OCI-LY7 (cell line): ENCODE data around the gene ZNF22. TPM values are rescaled to one million over a fixed set of nuclear protein-coding genes. Genes with fewer than 3 reads are reported as not detected.

ENCODE experiments used
- BruUV-seq: library from RNA; stranded (reverse); fragments of 400-500 nt; replicated peaks from 2 replicates; lab custom pipeline; 2021; lab: Mats Ljungman, UMichigan
- CTCF ChIA-PET: fragments of 300-600 bp; sonication (Branson Sonifier 250); formaldehyde crosslinking; loops from one replicate; lab custom pipeline; 2022; ENCODE audit warnings: antibody characterized with exemption; ENCODE audit not compliant: unreplicated experiment; lab: Charles Lee
- POLR2A ChIA-PET: fragments of 300-600 bp; sonication (Branson Sonifier 250); formaldehyde crosslinking; loops from one replicate; lab custom pipeline; 2022; ENCODE audit warnings: antibody characterized with exemption; lab: Charles Lee
- DNase-seq: peaks from one replicate; pipeline ENCODE4 v3.0.0-alpha.2; 2015; ENCODE audit warnings: low spot score
- H2AFZ ChIP-seq: fragments of 200-600 bp; sonication (generic), shearing (Covaris generic); 2 replicates; pipeline ENCODE4 v1.6.1; 2014; ENCODE audit warnings: mild to moderate bottlenecking, antibody characterized with exemption, low read length, moderate library complexity
- H3K27ac ChIP-seq: fragments of 200-600 bp; sonication (generic); 2 replicates; pipeline ENCODE4 v1.5.1; 2014; ENCODE audit warnings: mixed run types, low read depth, mild to moderate bottlenecking, moderate library complexity, low read length, inconsistent platforms; ENCODE audit not compliant: poor library complexity, severe bottlenecking
- H3K36me3 ChIP-seq: fragments of 200-600 bp; sonication (generic); 2 replicates; pipeline ENCODE4 v1.6.1; 2014; ENCODE audit warnings: mild to moderate bottlenecking, antibody characterized with exemption, low read length, moderate library complexity, mixed read lengths; ENCODE audit not compliant: insufficient read depth
- H3K4me1 ChIP-seq: fragments of 200-600 bp; sonication (generic); 2 replicates; pipeline ENCODE4 v1.5.1; 2014; ENCODE audit warnings: mild to moderate bottlenecking, low read length; ENCODE audit not compliant: insufficient read depth, poor library complexity, severe bottlenecking
- H3K4me2 ChIP-seq: fragments of 200-600 bp; sonication (generic); 2 replicates; pipeline ENCODE4 v1.6.1; 2014; ENCODE audit warnings: mild to moderate bottlenecking, low read length
- H3K4me3 ChIP-seq: fragments of 200-600 bp; sonication (generic); 2 replicates; pipeline ENCODE4 v1.5.1; 2014; ENCODE audit warnings: mild to moderate bottlenecking, low read depth, low read length; ENCODE audit not compliant: poor library complexity, severe bottlenecking
- H3K79me2 ChIP-seq: fragments of 200-600 bp; sonication (generic); 2 replicates; pipeline ENCODE4 v1.6.1; 2016; ENCODE audit warnings: low read depth, mild to moderate bottlenecking, low read length, moderate library complexity, mixed read lengths; ENCODE audit not compliant: insufficient read depth
- H3K9me2 ChIP-seq: fragments of 200-600 bp; sonication (generic); 2 replicates; pipeline ENCODE4 v1.6.1; 2016; ENCODE audit warnings: mild to moderate bottlenecking, low read length, mixed read lengths; ENCODE audit not compliant: insufficient read depth
- H3K9me3 ChIP-seq: fragments of 200-600 bp; sonication (generic); 2 replicates; pipeline ENCODE4 v1.6.1; 2014; ENCODE audit warnings: mild to moderate bottlenecking, mixed run types, low read length, mixed read lengths
- H4K20me1 ChIP-seq: fragments of 200-600 bp; sonication (generic); 2 replicates; pipeline ENCODE4 v1.6.1; 2014; ENCODE audit warnings: mild to moderate bottlenecking, antibody characterized with exemption, low read length, moderate library complexity, mixed read lengths; ENCODE audit not compliant: insufficient read depth
- EZH2phosphoT487 ChIP-seq: fragments of 200-600 bp; sonication (generic); IDR thresholded peaks from 2 replicates; pipeline ENCODE4 v1.6.1; 2018; ENCODE audit warnings: low read depth, borderline replicate concordance, mild to moderate bottlenecking, mixed run types, antibody characterized with exemption, low read length, moderate library complexity, mixed read lengths
- intact Hi-C: fragments of 100-400 bp; cut with micrococcal nuclease; formaldehyde crosslinking; loops from one replicate; pipeline ENCODE4 v1.10.0; 2022; ENCODE audit not compliant: unreplicated experiment
- total RNA-seq, 2 experiments: library from RNA; depleted of rRNA in 1 of 2; stranded (reverse); fragments of >200 nt in 1 of 2; shearing (Covaris generic) in 1 of 2; gene quantifications; 2 replicates each; pipeline ENCODE4 v1.2.3, GENCODE V29; 2014 to 2022
- TF ChIP-seq, protein P1 (sequence below): fragments of 200-600 bp; sonication (generic); conservative IDR thresholded peaks from 2 replicates; pipeline ENCODE4 v1.5.1; 2014; ENCODE audit warnings: mild to moderate bottlenecking, antibody characterized with exemption, low read length, moderate library complexity, mixed read lengths

ZNF22 gene
- total RNA-seq, 2 experiments from 2014 or later, result 33.3 to 46.6 TPM

DNA sequence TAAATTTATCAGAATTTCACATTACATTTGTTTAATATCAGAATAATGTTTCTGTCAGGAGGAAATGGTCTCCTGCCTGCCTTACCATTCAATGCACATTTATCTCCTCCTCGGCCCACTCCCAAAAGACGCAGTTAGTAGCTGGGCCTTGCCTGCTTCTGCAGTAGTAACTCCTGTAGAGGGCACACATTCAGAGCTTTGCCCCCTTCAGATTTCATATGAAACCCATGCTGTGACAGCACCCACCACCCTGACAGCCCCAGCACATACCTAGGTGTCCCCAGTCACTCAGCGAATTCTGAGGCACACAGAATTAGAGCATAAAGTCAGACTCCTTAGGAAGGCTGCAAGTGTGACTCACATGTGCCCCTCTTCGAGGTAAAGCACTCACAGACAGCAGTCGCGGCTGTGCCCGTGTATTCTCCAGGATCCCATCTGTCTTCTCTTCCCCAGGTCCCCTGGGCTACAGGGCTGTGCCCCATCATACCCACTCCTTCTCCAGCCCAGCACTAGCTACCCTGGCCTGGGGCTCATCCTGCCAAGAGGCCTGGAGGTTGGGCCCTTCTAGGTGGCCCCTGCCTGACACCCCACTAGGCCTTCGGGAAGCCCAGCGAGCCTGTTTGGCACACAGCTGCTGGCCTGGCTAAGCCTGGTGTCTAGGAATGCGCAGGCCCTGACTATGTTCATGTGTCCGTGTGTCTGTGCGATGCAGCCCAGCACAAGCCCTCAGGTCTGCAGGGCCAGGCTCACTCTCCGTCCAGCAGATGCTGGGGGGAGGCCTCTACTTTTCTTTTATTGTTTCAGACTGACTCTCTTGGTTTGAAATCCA lies 17.4 kb upstream of the ZNF22 start:
- Histone ChIP-seq H2AFZ (no peak overlapping the region), H3K36me3 (no peaks in the 10 kb centered on the region), H3K4me2 (no peak overlapping the region), H3K79me2 (no peaks in the 10 kb centered on the region), H3K9me2 (no peaks in the 10 kb centered on the region), H3K9me3 (no peaks in the 10 kb centered on the region), H4K20me1 (no peaks in the 10 kb centered on the region), H3K27ac (no peak overlapping the region), H3K4me1 (no peaks in the 10 kb centered on the region), H3K4me3 (no peak overlapping the region)
- CTCF ChIA-PET, result no interaction called here
- no peak for TF ChIP-seq EZH2phosphoT487
- TF ChIP-seq, protein P1, sequence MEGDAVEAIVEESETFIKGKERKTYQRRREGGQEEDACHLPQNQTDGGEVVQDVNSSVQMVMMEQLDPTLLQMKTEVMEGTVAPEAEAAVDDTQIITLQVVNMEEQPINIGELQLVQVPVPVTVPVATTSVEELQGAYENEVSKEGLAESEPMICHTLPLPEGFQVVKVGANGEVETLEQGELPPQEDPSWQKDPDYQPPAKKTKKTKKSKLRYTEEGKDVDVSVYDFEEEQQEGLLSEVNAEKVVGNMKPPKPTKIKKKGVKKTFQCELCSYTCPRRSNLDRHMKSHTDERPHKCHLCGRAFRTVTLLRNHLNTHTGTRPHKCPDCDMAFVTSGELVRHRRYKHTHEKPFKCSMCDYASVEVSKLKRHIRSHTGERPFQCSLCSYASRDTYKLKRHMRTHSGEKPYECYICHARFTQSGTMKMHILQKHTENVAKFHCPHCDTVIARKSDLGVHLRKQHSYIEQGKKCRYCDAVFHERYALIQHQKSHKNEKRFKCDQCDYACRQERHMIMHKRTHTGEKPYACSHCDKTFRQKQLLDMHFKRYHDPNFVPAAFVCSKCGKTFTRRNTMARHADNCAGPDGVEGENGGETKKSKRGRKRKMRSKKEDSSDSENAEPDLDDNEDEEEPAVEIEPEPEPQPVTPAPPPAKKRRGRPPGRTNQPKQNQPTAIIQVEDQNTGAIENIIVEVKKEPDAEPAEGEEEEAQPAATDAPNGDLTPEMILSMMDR, result no peak
- DNase-seq, result no peak
- POLR2A ChIA-PET, result no interaction called here
- intact Hi-C loops, result no loop called here
- no TSS peak for BruUV-seq

- intact Hi-C loops, result no loop called here
- CTCF ChIA-PET, result no interaction called here
- no peak overlapping the region for H3K27ac ChIP-seq
Measured at GRCh38 chr10:44983895-44984278, 16.8 kb upstream of the ZNF22 start.

More at GRCh38 chr10:44983895-44984278, 16.8 kb upstream of the ZNF22 start:
- Histone ChIP-seq H3K36me3 (no peaks in the 10 kb centered on the region), H3K9me2 (no peaks in the 10 kb centered on the region), H3K9me3 (no peaks in the 10 kb centered on the region), H3K4me3 (no peak overlapping the region), H4K20me1 (no peaks in the 10 kb centered on the region), H3K79me2 (no peaks in the 10 kb centered on the region), H3K4me2 (no peak overlapping the region), H2AFZ (no peak overlapping the region), H3K4me1 (no peaks in the 10 kb centered on the region)
- TF ChIP-seq, protein P1, result no peak
- no peak for TF ChIP-seq EZH2phosphoT487
- no TSS peak for BruUV-seq
- no peak for DNase-seq
- POLR2A ChIA-PET, result no interaction called here
